NCI-H226 (cell line): ENCODE results near the gene HTRA2.
"Not testable (repeated sequence)": the region's sequence is repeated elsewhere in the genome, so short reads cannot be mapped to it uniquely, and the experiment has no call there.

Experiments
- DNase-seq: peaks from one replicate; pipeline ENCODE4 v3.0.0-alpha.2; 2015

HTRA2 gene

GRCh38 chr2:74529357-74530238, at the start of gene HTRA2, which contains the start of gene AUP1:
Gene HTRA2 (plus strand): TSS chr2:74529933. CDS start chr2:74530007, 74 bp downstream.
Gene AUP1 (minus strand): TSS chr2:74529706. CDS start chr2:74529629, 77 bp downstream.
- peak; percentile 100 for DNase-seq

DNA sequence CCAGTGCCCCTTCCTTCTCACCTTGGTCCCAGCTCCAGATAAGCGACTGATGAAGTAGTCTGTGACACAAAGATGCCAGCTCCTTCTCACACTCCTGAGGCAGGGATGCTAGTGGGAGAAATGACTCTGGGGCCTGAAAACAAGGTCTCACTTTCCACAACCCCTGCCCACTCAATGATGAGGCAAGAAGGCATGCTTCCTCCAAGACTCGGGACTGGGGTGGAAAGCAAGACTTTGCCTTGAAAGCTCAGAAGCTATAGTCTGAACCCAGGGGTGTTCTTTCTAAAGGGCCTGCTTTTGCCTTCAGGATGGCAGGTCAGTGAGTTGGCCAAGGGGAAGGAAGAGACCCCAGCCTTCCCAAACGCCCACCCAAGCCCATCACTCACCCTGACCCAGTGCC, 48.3 kb upstream of the HTRA2 start:
- DNase-seq: no peak

DNA sequence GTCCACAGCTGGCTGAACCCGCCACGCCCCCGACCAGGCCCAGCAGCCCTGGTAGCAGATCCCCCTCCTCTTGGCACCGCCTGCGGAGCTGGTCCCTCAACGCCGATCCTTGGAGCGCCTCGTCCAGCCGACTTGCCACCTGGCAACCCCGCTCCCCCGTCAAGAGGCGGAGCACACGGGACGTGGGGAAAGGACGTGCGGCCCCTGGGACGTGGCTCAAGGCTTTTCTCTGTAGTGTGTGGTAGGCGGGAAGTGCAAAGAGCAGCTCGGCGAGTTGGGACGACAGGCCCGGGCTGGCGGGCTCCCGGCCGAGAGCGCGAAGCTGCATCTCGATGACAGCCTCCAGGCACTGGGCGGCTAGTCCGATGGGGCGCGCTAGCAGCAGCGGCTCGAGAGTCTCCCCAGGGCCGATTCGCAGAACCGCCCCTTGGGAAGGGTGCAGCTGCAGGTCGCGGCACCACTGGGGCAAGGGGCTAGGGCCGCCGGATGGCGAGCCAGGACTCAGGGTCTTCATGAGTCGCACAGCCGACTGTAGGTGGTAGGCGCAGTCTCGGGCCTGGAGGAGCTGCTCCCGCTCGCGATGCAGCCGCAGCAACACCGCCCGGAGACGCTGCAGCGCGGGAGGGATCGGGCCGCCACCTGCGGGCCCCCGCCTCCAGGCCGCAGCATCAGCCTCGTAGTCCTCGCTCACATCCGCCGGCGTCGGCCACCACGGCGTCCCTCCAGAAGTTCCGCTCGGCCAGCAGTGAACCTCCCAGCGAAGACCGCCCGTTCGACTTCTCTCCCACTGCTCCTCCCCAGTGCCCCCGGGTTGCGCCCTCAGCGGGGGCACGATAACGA, 47.6 kb upstream of the HTRA2 start:
- peak; percentile 28 for DNase-seq

- DNase-seq: peak; percentile 91
Observed at GRCh38 chr2:74482801-74483674, 46.7 kb upstream of the HTRA2 start, which contains the start of the genes CCDC142 and TTC31. Gene CCDC142 (minus strand): TSS chr2:74482998. CDS start chr2:74482837, 161 bp downstream. Gene TTC31 (plus strand): TSS chr2:74483081. CDS start chr2:74483096, 15 bp downstream.

DNA sequence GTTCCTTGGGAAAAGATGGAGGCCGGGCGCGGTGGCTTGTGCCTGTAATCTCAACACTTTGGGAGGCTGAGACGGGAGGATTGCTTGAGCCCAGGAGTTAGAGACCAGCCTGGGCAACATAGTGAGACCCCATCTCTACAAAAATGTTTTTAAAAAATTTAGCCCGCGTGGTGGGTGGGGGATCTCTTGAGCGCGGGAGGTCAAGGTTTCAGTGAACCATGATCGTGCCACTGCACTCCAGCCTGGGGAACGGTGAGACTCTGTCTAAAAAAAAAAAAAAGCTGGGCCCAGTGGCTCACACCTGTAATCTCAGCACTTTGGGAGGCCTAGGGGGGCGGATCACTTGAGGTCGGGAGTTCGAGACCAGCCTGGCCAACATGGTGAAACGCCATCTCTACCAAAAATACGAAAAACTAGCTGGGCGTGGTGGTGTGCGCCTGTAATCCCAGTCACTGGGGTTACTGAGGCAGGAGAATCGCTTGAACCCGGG, 46.0 kb upstream of the HTRA2 start:
- not testable (repeated sequence) for DNase-seq

DNA sequence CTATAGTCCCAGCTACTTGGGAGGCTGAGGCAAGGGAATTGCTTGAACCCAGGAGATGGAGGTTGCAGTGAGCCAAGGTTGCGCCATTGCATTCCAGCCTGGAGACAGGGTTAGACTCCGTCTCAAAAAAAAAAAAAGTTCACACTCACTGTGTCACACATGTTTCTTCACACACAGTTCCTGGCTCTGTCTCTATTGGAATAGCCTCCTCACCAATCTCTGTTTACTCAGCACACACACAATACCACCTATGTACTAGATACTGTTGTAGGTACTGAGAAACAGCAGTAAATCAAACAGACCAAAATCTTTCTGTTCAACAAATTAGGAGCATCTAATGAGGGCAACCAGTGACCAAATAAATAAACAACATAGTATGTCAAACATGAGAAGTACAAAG, 43.6 kb upstream of the HTRA2 start:
- DNase-seq: no peak

- DNase-seq: no peak
Observed at GRCh38 chr2:74488643-74489481, 40.9 kb upstream of the HTRA2 start.

GRCh38 chr2:74489906-74490305, 39.8 kb upstream of the HTRA2 start:
- DNase-seq: no peak

GRCh38 chr2:74491648-74492544, 37.8 kb upstream of the HTRA2 start:
- no peak for DNase-seq

DNA sequence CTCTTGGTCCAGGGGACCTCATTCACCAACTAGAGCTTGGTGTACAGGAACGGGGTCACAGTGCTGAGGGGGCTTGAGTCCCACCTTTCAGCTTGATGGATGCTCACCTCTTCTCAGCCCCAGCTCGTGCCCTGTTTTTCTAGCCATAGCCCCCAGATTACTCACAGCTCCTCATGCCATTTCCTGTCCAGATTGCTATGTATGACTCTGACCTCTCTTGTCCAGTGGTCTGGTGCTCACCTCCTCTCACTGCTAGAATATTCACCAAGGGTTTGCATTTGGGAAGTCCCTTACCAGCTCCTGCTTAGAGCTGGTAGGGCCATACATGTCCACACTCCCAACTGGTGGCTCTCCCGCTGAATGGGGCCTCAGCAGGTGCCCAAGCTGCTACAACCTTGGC, 36.2 kb upstream of the HTRA2 start:
- DNase-seq: peak; percentile 41

- no peak for DNase-seq
Observed at GRCh38 chr2:74495440-74495839, 34.3 kb upstream of the HTRA2 start.

DNA sequence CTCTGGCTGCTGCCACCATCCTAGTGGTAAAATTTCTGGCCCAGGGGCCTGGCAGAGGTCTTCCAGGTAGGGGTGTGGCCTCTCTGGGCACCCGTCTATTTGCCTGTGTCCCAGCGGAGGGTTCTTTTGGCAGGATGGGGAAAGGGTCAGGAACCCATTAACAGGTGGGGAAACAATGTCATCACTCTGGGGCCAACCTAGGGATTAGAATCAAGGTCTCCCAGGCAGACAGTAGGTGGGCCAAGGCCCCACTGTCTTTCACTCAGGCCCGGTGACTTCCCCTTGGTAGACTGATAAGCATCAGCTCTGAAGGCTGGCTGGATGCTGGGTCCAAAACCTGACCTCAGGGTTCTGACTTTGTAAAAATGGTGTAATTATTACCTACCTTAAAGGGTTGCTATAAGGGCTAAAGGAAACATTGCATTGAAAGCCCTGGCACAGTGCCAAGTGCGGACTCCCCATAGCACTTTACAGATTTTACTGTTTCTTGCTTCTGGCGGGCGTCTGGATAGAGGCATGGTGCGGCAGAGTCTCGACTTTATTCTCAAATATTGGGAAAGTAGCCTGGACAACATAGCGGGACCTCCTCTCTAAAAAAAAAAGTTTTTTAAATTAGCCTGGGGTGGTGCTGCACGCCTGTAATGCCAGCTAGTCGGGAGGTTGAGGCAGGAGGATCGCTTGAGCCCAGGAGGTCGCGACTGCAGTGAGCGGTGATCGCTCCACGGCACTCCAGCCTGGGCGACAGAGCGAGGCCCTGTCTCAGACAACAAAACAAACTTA, 32.5 kb upstream of the HTRA2 start:
- DNase-seq: no peak

GRCh38 chr2:74497777-74498499, 31.8 kb upstream of the HTRA2 start:
- DNase-seq: no peak

DNA sequence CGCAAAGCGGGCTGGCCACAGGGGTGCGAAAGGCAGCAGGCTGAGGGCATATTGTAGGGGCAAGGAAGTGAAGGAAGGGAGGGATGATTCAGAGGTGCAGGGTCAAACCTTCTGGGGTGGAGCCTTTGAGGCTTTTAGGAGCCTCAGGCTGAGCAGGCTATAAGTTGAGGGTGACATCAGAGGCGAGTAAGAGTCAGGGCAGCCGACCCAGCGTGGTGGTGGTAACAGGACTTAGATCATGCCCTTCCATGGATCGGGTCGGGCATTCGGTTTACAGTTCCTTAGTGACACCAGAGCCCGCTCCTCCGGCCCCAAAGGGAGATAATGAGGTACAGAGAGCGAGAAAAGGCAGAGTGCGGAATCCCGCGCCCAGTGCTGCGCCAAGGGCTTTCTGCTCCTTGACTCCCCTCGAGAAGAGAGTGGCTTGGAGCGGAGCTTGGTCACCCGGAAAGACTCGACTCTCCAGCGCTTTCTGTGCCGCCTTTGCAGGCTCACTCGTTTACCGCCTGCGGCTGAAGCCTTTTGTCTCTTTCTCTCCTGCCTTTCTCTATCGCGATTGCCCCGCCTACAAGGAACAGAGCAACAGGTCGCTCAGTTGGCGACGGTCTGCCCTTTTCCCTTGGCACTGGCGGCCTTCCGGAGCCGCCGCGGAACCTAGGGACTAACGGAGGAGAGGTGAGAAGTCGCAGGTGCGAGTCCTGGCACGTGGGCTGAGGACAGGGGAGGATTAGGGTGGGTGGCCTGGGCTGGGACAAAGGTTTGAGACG, 31.1 kb upstream of the HTRA2 start:
- no peak for DNase-seq

DNA sequence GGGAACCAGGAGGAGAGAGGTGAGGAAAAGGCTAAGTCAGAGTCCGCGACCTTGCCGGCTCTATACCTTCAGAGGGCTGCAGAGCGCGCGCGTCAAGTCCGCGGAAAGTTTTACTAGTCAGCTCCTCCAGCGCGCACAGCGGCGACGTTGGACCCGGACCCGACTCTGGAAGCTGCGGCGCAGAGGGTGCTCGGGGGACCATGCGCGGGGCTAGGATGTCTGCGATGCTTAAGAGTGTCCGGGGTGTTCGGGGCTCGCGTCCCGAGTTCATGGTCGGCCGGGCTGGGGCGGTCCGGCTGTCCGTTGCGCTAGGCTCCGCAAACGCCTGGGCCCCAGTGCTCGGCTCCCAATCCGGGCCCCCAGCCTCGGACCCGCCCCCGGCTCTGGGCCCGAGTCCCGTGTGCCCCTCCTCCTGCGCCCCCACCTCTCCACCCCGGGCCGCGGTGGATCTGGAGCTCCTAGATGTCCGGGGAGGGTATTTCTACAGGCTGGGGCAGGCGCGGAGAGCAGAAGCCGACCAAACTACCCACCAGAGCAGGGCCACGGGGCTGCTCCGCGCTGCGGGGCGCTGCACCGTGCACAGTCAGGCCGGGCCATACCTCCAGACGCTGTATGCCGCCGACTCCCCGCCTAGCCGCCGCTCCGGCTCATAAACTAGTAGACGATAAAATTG, 30.3 kb upstream of the HTRA2 start, which contains the start of gene LBX2:
Gene LBX2, minus strand, starts transcription at position 337 of the 673 bp plus-strand sequence. Its CDS starts 66 bp downstream, at position 271.
- DNase-seq: no peak

- DNase-seq: no peak
Observed at GRCh38 chr2:74499940-74500577, 29.7 kb upstream of the HTRA2 start.

DNA sequence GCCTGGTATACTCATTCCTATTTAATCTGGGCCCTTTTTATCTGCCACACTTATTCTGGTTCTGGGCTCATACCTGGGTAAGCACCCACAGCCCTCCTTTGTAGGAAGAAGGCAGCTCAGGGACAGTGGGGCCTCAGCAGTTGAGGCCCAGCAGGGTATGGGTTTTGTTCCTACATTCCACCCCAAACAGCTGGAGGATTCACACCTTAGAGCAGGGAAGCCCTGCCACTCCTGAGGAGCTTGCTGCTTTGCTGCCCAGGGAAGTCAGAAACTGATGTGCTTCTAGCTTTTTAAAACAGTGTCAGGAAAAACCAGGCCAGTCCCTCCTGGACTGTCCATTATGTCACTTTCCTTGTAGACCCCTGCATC, 29.2 kb upstream of the HTRA2 start:
- no peak for DNase-seq
